IPS-20b (cell line): Measurements from ENCODE around the gene SNRNP70.
"Not testable (repeated sequence)": the region's sequence is repeated elsewhere in the genome, so short reads cannot be mapped to it uniquely, and the experiment has no call there.

Experiments
- H3K27ac ChIP-seq: one replicate; pipeline ENCODE4 v1.5.1; 2013; ENCODE audit warnings: low read length
- H3K27me3 ChIP-seq: 2 replicates; pipeline ENCODE4 v1.6.1; 2013; ENCODE audit warnings: mild to moderate bottlenecking, low read length, inconsistent platforms; ENCODE audit not compliant: insufficient read depth
- H3K36me3 ChIP-seq: 2 replicates; pipeline ENCODE4 v1.6.1; 2013; ENCODE audit warnings: low read depth, mild to moderate bottlenecking, inconsistent platforms, low read length, moderate library complexity; ENCODE audit not compliant: insufficient read depth
- H3K4me1 ChIP-seq: 2 replicates; pipeline ENCODE4 v1.6.1; 2013; ENCODE audit warnings: mild to moderate bottlenecking, control low read depth, inconsistent platforms, low read length, moderate library complexity; ENCODE audit not compliant: insufficient read depth
- H3K4me3 ChIP-seq: 2 replicates; pipeline ENCODE4 v1.5.1; 2013; ENCODE audit warnings: mild to moderate bottlenecking, low read length, inconsistent platforms
- H3K9ac ChIP-seq: 2 replicates; pipeline ENCODE4 v1.6.1; 2013; ENCODE audit warnings: low read depth, mild to moderate bottlenecking, inconsistent platforms, low read length, moderate library complexity
- H3K9me3 ChIP-seq: 2 replicates; pipeline ENCODE4 v1.6.1; 2013; ENCODE audit warnings: mild to moderate bottlenecking, low read depth, low read length, inconsistent platforms; ENCODE audit not compliant: insufficient read depth

The SNRNP70 gene

GRCh38 chr19:49146408-49146770, 61.1 kb downstream of the SNRNP70 start:
- Histone ChIP-seq H3K27ac (peak overlapping the region; percentile 18), H3K9ac (peak overlapping the region; percentile 65; the same call in 1 of the 2 replicates), H3K4me3 (peak overlapping the region; percentile 73)
- H3K36me3 ChIP-seq, H3K4me1 ChIP-seq, H3K27me3 ChIP-seq, H3K9me3 ChIP-seq: not testable (repeated sequence)

- Histone ChIP-seq H3K9me3 (no peaks in the 10 kb centered on the region), H3K36me3 (no peaks in the 10 kb centered on the region), H3K27me3 (peaks cover 12% of the 10 kb centered on the region), H3K4me1 (peaks cover 4% of the 10 kb centered on the region), H3K27ac (peak overlapping the region; percentile 77), H3K9ac (peak overlapping the region; percentile 85; the same call in 1 of the 2 replicates), H3K4me3 (peak overlapping the region; percentile 95)
Measured at GRCh38 chr19:49148044-49148682, 62.9 kb downstream of the SNRNP70 start.

- Histone ChIP-seq H3K4me3 (peak overlapping the region; percentile 95), H3K27ac (peak overlapping the region; percentile 77)
Measured at GRCh38 chr19:49148784-49149651, 63.8 kb downstream of the SNRNP70 start.

GRCh38 chr19:49149652-49150105, 64.4 kb downstream of the SNRNP70 start:
- H3K4me3 ChIP-seq, result peak overlapping the region; percentile 95
- H3K4me1 ChIP-seq, result peaks cover 4% of the 10 kb centered on the region
- no peaks in the 10 kb centered on the region for H3K36me3 ChIP-seq
- peak overlapping the region; percentile 90 for H3K9ac ChIP-seq
- H3K27me3 ChIP-seq, result peaks cover 28% of the 10 kb centered on the region
- H3K27ac ChIP-seq, result peak overlapping the region; percentile 43
- no peaks in the 10 kb centered on the region for H3K9me3 ChIP-seq

More at GRCh38 chr19:49148784-49149651, 63.8 kb downstream of the SNRNP70 start:
- H3K27me3 ChIP-seq, result peaks cover 21% of the 10 kb centered on the region
- no peaks in the 10 kb centered on the region for H3K36me3 ChIP-seq
- H3K4me1 ChIP-seq, result peaks cover 4% of the 10 kb centered on the region
- H3K9me3 ChIP-seq, result no peaks in the 10 kb centered on the region
- H3K9ac ChIP-seq, result peak overlapping the region; percentile 90; the same call in 1 of the 2 replicates

- peak overlapping the region; percentile 43 for H3K27ac ChIP-seq
- H3K4me1 ChIP-seq, result peaks cover 4% of the 10 kb centered on the region
Measured at GRCh38 chr19:49150106-49150943, 65.1 kb downstream of the SNRNP70 start.

GRCh38 chr19:49150944-49151243, 65.6 kb downstream of the SNRNP70 start:
- H3K4me3 ChIP-seq, result peak overlapping the region; percentile 95
- peaks cover 4% of the 10 kb centered on the region for H3K4me1 ChIP-seq
- peak overlapping the region; percentile 90; the same call in 1 of the 2 replicates for H3K9ac ChIP-seq
- no peak overlapping the region for H3K27ac ChIP-seq
- H3K9me3 ChIP-seq, result no peaks in the 10 kb centered on the region
- H3K27me3 ChIP-seq, result peaks cover 29% of the 10 kb centered on the region
- no peaks in the 10 kb centered on the region for H3K36me3 ChIP-seq

More at GRCh38 chr19:49150106-49150943, 65.1 kb downstream of the SNRNP70 start:
- H3K9ac ChIP-seq, result peak overlapping the region; percentile 90
- H3K36me3 ChIP-seq, result no peaks in the 10 kb centered on the region
- H3K27me3 ChIP-seq, result peaks cover 29% of the 10 kb centered on the region
- H3K4me3 ChIP-seq, result peak overlapping the region; percentile 95
- no peaks in the 10 kb centered on the region for H3K9me3 ChIP-seq

- peaks cover 35% of the 10 kb centered on the region for H3K27me3 ChIP-seq
- H3K4me1 ChIP-seq, result peaks cover 8% of the 10 kb centered on the region
- no peaks in the 10 kb centered on the region for H3K36me3 ChIP-seq
- H3K27ac ChIP-seq, result no peak overlapping the region
- H3K9ac ChIP-seq, result peak overlapping the region; percentile 90; the same call in 1 of the 2 replicates
- no peaks in the 10 kb centered on the region for H3K9me3 ChIP-seq
- peak overlapping the region; percentile 95 for H3K4me3 ChIP-seq
Measured at GRCh38 chr19:49151267-49152118, 66.2 kb downstream of the SNRNP70 start.

GRCh38 chr19:49152119-49152550, 66.9 kb downstream of the SNRNP70 start:
- Histone ChIP-seq H3K27me3 (peaks cover 39% of the 10 kb centered on the region), H3K9ac (no peak overlapping the region), H3K36me3 (no peaks in the 10 kb centered on the region), H3K4me1 (peaks cover 8% of the 10 kb centered on the region), H3K4me3 (peak overlapping the region; percentile 37; the same call in 1 of the 2 replicates), H3K9me3 (no peaks in the 10 kb centered on the region), H3K27ac (no peak overlapping the region)

- H3K4me1 ChIP-seq, result peaks cover 7% of the 10 kb centered on the region
- no peak overlapping the region for H3K9ac ChIP-seq
- no peaks in the 10 kb centered on the region for H3K36me3 ChIP-seq
- H3K4me3 ChIP-seq, result no peak overlapping the region
- H3K27ac ChIP-seq, result no peak overlapping the region
- H3K9me3 ChIP-seq, result no peaks in the 10 kb centered on the region
- H3K27me3 ChIP-seq, result peaks cover 47% of the 10 kb centered on the region
Measured at GRCh38 chr19:49153167-49153809, 68.0 kb downstream of the SNRNP70 start.

- H3K36me3 ChIP-seq, result no peaks in the 10 kb centered on the region
- H3K27ac ChIP-seq, result no peak overlapping the region
- peaks cover 52% of the 10 kb centered on the region for H3K27me3 ChIP-seq
- H3K4me1 ChIP-seq, result peaks cover 4% of the 10 kb centered on the region; the same call in 1 of the 2 replicates
- no peak overlapping the region for H3K9ac ChIP-seq
- H3K4me3 ChIP-seq, result no peak overlapping the region
- H3K9me3 ChIP-seq, result no peaks in the 10 kb centered on the region
Measured at GRCh38 chr19:49154279-49154678, 69.0 kb downstream of the SNRNP70 start.
